CD4-positive, alpha-beta T cell treated with Interleukin-15 for 4 hours (primary cell): ENCODE results near the gene BUD13.
A peak's percentile ranks its signal among the peaks of the same experiment; 100 is the strongest.
"Not testable (repeated sequence)": the region's sequence is repeated elsewhere in the genome, so short reads cannot be mapped to it uniquely, and the experiment has no call there.

Experiments used
- DNase-seq: peaks from one replicate; pipeline ENCODE4 v3.0.0-alpha.2; 2020; ENCODE audit warnings: low spot score

Gene BUD13

GRCh38 chr11:116756044-116756443 is 16.7 kb downstream of the BUD13 start:
- DNase-seq = not testable (repeated sequence)

GRCh38 chr11:116750070-116750718 is 22.6 kb downstream of the BUD13 start:
- DNase-seq = no peak

GRCh38 chr11:116742104-116742503 is 30.7 kb downstream of the BUD13 start:
- no peak for DNase-seq

DNA sequence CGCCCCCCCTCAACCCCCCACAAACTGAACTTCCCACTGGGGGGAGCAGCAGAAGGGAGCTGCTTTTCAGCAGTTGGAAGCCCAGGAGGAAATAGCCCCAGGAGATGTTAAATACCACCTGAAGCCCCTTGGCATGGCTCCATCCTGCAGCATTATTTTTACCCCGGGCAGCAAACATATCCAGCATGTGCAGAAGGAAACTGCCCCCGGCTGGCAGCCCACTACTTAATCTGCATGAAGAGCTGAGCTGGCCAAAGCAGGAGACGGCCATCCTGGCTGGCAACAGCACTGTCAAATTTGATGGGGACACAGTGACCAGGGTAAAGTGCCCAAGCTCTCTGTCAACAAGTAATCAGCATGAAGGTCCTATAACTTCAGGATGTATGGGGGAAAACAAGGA is 32.0 kb downstream of the BUD13 start:
- no peak for DNase-seq

- DNase-seq = no peak
Observed at GRCh38 chr11:116738975-116739374, 33.8 kb downstream of the BUD13 start.

DNA sequence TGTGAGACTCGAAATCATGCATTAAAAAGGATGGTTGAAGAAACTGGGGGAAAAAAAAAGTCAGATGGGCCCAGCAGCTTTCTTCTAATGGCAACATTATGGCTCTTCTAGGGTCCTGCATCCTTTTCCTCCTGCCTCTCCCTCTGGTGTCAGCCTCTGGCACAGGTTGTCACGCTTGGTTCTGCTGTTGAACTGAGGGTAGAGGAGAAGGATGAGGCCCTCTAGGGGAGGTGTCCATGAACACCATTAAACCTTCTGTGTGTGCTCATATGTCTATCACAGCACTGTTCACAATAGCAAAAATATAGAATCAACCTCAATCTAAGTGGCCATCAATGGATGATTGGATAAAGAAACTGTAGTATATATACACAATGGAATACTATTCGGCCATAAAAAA is 36.0 kb downstream of the BUD13 start:
- DNase-seq = no peak

- no peak for DNase-seq
Observed at GRCh38 chr11:116733969-116734508, 38.7 kb downstream of the BUD13 start.

DNA sequence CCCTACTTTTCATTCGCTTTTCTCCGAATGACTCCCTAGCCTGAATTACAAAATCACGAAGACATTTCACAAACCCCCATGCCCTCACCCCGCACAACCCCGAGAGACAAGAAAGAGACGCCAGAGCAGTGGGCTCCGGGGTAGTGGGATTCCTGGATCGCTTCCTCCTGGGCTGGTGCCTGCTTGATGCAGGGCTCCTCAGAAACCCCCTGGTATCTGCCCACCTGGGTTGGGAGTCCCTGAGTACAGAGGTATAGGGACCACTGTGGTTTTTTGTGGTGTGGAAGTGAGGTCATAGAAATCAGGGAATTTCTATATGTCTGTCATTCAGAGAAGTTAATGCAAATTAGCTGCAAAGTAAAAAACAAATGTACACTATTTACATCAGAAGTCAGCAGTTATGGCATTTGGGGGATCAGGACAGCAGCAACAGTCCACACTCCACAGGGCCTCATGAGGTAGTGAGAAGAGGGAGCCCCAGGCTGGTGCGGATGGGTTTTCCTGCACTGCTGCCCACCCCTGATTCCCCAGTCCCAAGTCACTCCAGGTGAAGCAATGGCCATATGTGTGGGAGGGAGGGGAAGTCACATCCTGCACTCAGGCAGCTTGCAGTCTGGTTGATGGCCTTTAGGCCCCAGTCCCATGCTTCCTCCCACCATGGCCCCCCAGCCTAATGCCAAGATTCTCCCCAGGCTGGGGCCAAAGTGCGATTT is 39.6 kb downstream of the BUD13 start:
- no peak for DNase-seq

DNA sequence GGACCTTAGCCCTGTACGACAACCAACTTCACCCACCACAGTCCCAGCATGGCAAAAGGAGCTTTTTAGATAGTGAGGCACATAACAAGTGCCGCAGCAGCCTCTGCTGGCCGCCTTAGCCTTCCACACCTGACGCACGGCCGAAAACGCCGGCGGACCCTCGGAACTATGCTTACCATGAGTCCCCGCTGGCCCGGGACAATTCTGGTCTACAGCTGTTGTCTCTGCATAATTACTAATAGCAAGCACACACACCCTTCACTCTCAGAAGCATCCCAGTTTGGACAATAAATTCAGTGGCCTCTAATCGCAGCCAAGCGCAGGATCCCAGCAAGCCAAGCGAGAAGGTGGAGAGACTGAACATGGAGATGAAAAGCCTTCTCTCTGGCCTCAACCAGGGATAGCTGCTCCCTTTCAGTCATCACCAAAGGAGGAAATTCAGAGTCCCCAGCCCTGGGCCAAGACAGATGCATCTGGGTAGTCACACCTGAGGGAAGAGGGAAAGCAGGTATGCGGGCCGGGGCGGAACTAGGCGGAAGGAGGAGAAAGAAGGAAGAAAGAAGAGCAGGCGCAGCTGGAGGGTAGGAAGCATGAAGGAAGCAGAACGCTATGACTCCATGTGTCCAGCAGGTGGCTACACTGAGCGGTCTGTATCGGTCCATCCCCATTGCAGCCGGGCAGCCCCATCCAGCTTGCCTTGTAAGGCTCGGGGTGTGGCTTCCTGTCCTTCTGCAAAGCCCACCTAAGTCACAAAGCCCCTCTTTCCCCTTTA is 40.3 kb downstream of the BUD13 start:
- peak; percentile 45 for DNase-seq

DNA sequence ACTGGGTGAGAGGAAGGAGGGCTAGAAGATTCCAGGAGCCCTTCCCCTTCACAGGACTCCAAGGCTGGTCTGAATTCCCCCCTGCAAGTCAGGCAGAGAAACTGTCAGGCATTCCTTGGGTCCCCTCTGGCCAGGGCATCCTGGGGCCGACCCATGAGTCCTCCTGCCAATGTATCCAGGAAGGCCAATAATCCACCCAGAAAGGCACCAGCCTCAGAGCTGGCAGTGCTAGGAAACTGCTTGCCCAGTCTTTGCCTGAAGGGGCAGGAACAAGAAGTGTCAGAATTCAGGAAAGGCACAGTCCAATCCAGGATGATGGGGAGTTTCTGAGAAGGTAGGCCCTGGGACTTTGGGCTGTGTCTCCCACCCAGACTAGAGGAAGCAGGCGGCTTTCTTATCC is 41.0 kb downstream of the BUD13 start:
- no peak for DNase-seq

DNA sequence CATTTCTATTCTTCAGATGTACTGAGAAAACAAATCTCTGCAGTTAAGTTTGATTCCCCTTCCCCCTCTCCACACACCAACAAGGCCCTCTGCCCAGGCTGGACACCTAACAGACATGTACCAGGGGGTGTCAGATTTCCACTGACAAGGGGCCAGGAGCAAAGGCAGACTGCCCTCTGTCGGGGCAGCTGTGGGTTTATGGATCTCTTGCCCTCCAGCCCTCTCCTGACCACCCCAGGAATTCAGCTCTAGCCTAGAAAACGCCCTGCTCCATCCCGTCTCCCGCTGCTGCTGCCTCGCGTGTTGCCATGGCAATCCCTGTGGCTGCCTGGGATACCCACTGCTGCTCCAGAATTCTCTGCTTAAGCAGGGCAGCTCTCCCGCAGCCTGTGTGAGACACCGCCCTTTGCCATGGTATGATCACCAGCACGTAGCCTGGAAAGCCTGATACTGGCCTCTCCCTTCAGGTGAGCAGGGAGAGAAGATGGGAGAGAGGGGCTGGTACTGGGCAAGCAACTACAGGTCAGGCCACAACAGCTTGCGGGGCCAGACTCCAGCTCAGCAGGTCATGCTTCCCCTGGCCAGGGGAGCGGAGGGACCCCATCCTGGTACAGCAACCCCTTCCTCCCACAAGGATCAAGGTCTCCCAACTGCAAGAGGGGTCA is 41.6 kb downstream of the BUD13 start:
- DNase-seq = no peak

GRCh38 chr11:116730601-116731000 is 42.2 kb downstream of the BUD13 start:
- DNase-seq = no peak

GRCh38 chr11:116730241-116730561 is 42.6 kb downstream of the BUD13 start:
- no peak for DNase-seq

DNA sequence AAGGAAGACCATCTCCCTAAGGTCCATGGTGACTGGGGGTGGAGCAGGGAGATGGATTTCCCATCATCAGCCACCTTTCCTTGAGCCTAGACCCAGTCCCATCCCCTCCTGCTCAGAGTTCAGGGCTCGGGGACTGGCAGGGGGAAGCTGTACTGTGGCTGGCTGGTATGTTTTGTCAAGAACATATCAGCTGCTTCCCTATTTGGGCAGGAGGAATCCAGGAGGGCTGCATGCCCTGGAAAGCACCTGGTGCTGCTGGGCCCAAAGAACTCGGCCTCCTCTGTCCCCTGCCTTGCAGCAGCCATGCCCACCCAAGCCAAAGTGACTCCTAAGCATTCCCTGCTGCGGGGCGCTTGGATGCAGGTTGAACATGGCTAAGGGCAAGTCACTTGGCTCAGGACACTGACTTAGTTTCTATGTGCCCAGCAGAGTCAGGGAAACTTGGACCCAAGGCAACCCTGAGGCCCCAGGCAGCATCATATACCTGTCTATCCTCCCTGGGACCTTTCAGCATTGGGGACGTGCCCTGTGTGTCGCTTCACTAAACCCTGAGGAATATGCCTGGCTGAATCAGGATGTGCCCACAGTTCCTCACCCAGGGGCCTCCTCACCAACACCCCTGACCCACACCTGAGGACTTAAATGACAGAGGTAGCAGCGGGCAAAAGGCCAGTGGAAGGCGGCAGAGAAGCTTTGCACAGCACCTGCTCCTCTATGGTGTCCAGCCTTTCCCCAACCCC is 43.1 kb downstream of the BUD13 start:
- no peak for DNase-seq

- DNase-seq = no peak
Observed at GRCh38 chr11:116727990-116728389, 44.8 kb downstream of the BUD13 start.

DNA sequence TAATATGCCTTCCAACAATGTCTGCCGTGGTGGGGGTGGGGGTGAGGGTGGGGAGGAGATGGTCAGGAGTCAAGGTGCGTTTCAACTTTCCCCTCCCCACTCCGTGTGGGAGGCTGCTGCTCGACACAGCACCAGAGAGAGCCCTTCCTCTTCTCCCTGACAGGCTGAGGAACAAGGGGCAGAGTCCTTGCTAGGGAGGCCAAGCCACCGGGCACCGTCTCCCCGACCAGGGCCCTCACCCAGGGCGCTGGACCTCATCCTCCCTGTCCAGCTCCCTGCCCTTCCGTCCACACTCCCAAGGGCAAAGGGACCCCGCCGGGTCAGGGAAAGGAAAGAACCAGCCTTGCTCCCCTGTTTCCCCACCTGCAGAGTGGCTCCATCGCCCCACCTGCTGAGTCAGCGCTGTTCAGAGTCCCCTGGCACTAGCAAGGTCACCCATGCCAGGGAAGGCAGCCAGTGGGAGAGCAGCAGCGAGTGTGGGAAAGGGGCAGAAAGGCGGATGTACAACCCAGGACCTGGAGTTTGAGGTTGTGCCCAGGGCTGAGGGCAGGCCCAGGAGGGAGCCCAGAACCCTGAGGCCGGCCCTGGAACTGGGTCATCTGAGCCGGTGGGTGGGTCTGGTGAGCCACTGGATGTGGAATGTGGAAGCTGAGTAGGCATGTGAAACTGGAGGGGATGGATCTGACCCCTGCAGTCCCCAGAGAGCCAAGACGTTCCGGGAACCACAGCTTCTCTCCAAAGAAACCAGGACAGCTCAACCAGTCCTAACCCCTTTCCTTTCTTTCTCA is 47.2 kb downstream of the BUD13 start:
- no peak for DNase-seq

DNA sequence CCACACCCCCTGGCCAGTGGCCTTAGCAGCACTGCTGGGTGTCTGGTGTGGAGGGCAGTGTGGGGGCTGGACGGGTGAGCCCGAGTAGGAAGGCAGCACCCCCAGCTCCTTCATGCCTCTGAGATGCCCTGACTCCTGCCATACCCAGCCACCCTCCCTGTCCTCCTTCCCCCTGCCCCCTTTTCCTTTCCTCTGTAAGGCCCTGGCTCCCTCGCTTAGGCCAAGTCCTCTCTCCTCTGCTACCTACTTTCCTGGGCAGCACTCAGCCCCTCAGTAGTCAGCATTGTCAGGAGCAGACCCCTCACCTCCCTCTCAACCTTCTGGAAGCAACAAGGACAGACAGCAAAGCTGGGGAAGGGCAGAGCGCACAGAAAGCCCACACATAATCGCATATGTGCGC is 48.0 kb downstream of the BUD13 start:
- DNase-seq = no peak

DNA sequence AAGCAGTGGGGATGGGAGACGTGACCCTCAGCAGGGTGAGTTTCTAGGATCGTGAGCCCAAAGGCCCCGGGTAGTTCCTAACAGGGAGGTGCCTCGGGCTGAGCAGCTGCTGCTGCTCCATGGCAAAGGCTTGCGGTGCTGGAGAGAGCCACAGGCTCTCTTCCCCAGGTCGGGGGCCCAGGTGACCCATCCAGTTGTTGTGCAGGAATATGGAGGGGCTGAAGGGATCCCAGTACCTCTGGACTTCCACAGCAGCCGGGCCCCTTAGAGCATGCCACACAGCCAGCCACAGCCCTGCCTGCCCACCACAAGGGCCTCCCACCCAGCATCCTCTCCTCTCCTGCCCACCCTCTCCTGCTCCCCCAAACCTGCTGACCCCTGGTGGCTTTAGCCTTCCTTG is 49.3 kb downstream of the BUD13 start:
- no peak for DNase-seq

DNA sequence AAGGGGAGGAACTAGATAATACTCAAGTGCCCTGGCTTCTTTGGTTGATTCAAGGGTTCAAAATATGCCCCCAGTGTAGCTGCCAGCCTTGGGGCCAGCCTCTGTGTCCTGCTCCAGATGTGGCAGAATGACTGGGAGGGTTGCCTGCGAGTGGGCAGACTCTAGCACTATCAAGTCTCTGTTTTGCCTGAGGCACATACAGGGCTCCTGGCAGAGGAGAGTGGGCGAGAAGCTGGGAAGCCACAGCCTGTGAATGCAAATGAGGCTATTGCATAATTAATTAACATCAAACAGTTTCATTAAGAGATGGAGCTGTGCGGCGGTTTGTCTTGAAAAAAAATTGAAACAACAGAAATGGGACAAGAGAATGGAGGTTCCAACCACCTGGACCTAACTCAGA is 50.8 kb downstream of the BUD13 start:
- DNase-seq = no peak

- DNase-seq = no peak
Observed at GRCh38 chr11:116720895-116721294, 51.9 kb downstream of the BUD13 start.

GRCh38 chr11:116718955-116719501 is 53.8 kb downstream of the BUD13 start:
- no peak for DNase-seq
